GM23338 (cell line): ENCODE results near the gene PSMG4. TPM values are rescaled to one million over a fixed set of nuclear protein-coding genes. Genes with fewer than 3 reads are reported as not detected.

Source experiments
- ATAC-seq: fragments of 200-7000 bp; cut with Tn5 transposase; 3 replicates; pipeline ENCODE4 v1.9.1; 2020
- DNase-seq: peaks from one replicate; pipeline ENCODE4 v3.0.0-alpha.2; 2015; ENCODE audit warnings: low spot score
- H2AFZ ChIP-seq: fragments of 200-600 bp; sonication (generic); 2 replicates; pipeline ENCODE4 v1.8.0; 2016; ENCODE audit warnings: antibody characterized with exemption, mild to moderate bottlenecking, moderate library complexity
- H3F3A ChIP-seq: fragments of 200-600 bp; sonication (generic); replicated peaks from 2 replicates; pipeline ENCODE4 v1.8.0; 2017; ENCODE audit warnings: antibody characterized with exemption, mixed run types, low read depth
- H3K27ac ChIP-seq: fragments of 200-600 bp; sonication (generic); 2 replicates; pipeline ENCODE4 v1.6.1; 2016; ENCODE audit warnings: low read depth
- H3K27me3 ChIP-seq: fragments of 200-600 bp; sonication (generic); 2 replicates; pipeline ENCODE4 v1.8.0; 2016; ENCODE audit warnings: mild to moderate bottlenecking, mixed run types, moderate library complexity; ENCODE audit not compliant: insufficient read depth
- H3K36me3 ChIP-seq: fragments of 200-600 bp; sonication (generic); 2 replicates; pipeline ENCODE4 v1.8.0; 2016; ENCODE audit warnings: mild to moderate bottlenecking; ENCODE audit not compliant: insufficient read depth
- H3K4me1 ChIP-seq: fragments of 200-600 bp; sonication (generic); 2 replicates; pipeline ENCODE4 v1.8.0; 2016; ENCODE audit warnings: mild to moderate bottlenecking, moderate library complexity; ENCODE audit not compliant: insufficient read depth
- H3K4me2 ChIP-seq: fragments of 200-600 bp; sonication (generic); 2 replicates; pipeline ENCODE4 v1.7.1; 2017; ENCODE audit warnings: mixed run types
- H3K4me3 ChIP-seq: fragments of 200-600 bp; sonication (generic); 2 replicates; pipeline ENCODE4 v1.6.1; 2016; ENCODE audit warnings: mixed run types
- H3K79me2 ChIP-seq: fragments of 200-600 bp; sonication (generic); replicated peaks from 2 replicates; pipeline ENCODE4 v1.8.0; 2017; ENCODE audit warnings: mild to moderate bottlenecking; ENCODE audit not compliant: insufficient read depth
- H3K9me2 ChIP-seq: fragments of 200-600 bp; sonication (generic); 2 replicates; pipeline ENCODE4 v1.8.0; 2017; ENCODE audit not compliant: insufficient read depth
- H4K20me1 ChIP-seq: fragments of 200-600 bp; sonication (generic); replicated peaks from 2 replicates; pipeline ENCODE4 v1.8.0; 2017; ENCODE audit warnings: mild to moderate bottlenecking; ENCODE audit not compliant: insufficient read depth
- H3K27ac Mint-ChIP-seq: 2 replicates; pipeline ENCODE4 v1.8.0; 2020; ENCODE audit warnings: inconsistent platforms, mild to moderate bottlenecking, moderate library complexity, mixed read lengths
- H3K27me3 Mint-ChIP-seq: 3 replicates; pipeline ENCODE4 v1.8.0; 2022; ENCODE audit warnings: low read depth, mild to moderate bottlenecking, moderate library complexity, mixed read lengths, inconsistent platforms; ENCODE audit not compliant: insufficient read depth, poor library complexity
- H3K36me3 Mint-ChIP-seq: 3 replicates; pipeline ENCODE4 v1.8.0; 2021; ENCODE audit warnings: low read depth, mild to moderate bottlenecking, inconsistent platforms, moderate library complexity, mixed read lengths
- H3K4me1 Mint-ChIP-seq: 3 replicates; pipeline ENCODE4 v1.8.0; 2020; ENCODE audit warnings: mild to moderate bottlenecking, inconsistent platforms, mixed read lengths
- H3K4me3 Mint-ChIP-seq: 3 replicates; pipeline ENCODE4 v1.8.0; 2021; ENCODE audit warnings: moderate library complexity, mild to moderate bottlenecking, inconsistent platforms, mixed read lengths
- H3K9me3 Mint-ChIP-seq: 3 replicates; pipeline ENCODE4 v1.8.0; 2020; ENCODE audit warnings: moderate library complexity, mild to moderate bottlenecking, inconsistent platforms, mixed read lengths
- CREB1 ChIP-seq: fragments of 250-450 bp; sonication (Bioruptor Pico); IDR thresholded peaks from 2 replicates; pipeline ENCODE4 v1.5.0; 2020; ENCODE audit warnings: low read depth, mild to moderate bottlenecking, moderate library complexity
- EZH2 ChIP-seq: fragments of 200-600 bp; sonication (generic); IDR thresholded peaks from one replicate; pipeline ENCODE4 v1.8.0; 2017; ENCODE audit warnings: antibody characterized with exemption, mild to moderate bottlenecking, low read depth; ENCODE audit not compliant: unreplicated experiment
- EZH2phosphoT487 ChIP-seq: fragments of 200-600 bp; sonication (generic); IDR thresholded peaks from one replicate; pipeline ENCODE4 v1.8.1; 2018; ENCODE audit warnings: antibody characterized with exemption; ENCODE audit not compliant: unreplicated experiment
- JUNB ChIP-seq: IDR thresholded peaks from one replicate; pipeline ENCODE4 v1.6.1; 2016; ENCODE audit warnings: antibody characterized with exemption; ENCODE audit not compliant: unreplicated experiment
- NANOG ChIP-seq: IDR thresholded peaks from 2 replicates; pipeline ENCODE4 v1.6.1; 2016; ENCODE audit warnings: antibody characterized with exemption, borderline replicate concordance
- POLR2AphosphoS5 ChIP-seq: IDR thresholded peaks from 2 replicates; pipeline ENCODE4 v1.6.1; 2016; ENCODE audit warnings: antibody characterized with exemption, low read depth
- STAT1 ChIP-seq: IDR thresholded peaks from one replicate; pipeline ENCODE4 v1.6.1; 2016; ENCODE audit warnings: antibody characterized with exemption; ENCODE audit not compliant: unreplicated experiment
- ZNF114 ChIP-seq: fragments of 250-450 bp; sonication (Bioruptor Pico); IDR thresholded peaks from 2 replicates; pipeline ENCODE4 v1.5.0; 2020; ENCODE audit warnings: mild to moderate bottlenecking, moderate library complexity
- ZNF331 ChIP-seq: fragments of 250-450 bp; sonication (Bioruptor Pico); IDR thresholded peaks from 2 replicates; pipeline ENCODE4 v1.5.0; 2020; ENCODE audit warnings: low read depth, mild to moderate bottlenecking, moderate library complexity
- polyA plus RNA-seq: library from polyadenylated mRNA; unstranded; fragments of >200 nt; fragmentation: Nextera tagmentation; extraction: Ambion mirVana; gene quantifications from 2 replicates; pipeline ENCODE4 v1.2.1, GENCODE V29; 2016
- total RNA-seq: library from RNA; depleted of rRNA; stranded (reverse); fragments of >200 nt; shearing (Covaris generic); gene quantifications from 2 replicates; pipeline ENCODE4 v1.2.3, GENCODE V29; 2014
- TF ChIP-seq, protein P1 (sequence below): IDR thresholded peaks from one replicate; pipeline ENCODE4 v1.6.1; 2018; ENCODE audit warnings: antibody characterized with exemption; ENCODE audit not compliant: unreplicated experiment
- TF ChIP-seq, protein P2 (sequence below), 2 experiments: fragments of 200-600 bp in 1 of 2; sonication (generic) in 1 of 2; conservative IDR thresholded peaks; 2 replicates each; pipeline versions ENCODE4 v1.5.1 to v1.6.1; 2016 to 2017; ENCODE audit warnings: antibody characterized with exemption in 2 of 2, low read depth in 2 of 2, mild to moderate bottlenecking in 2 of 2, moderate library complexity in 1 of 2
- TF ChIP-seq, protein P3 (sequence below): fragments of 250-450 bp; sonication (Bioruptor Pico); IDR thresholded peaks from 2 replicates; pipeline ENCODE4 v1.5.0; 2020; ENCODE audit warnings: mild to moderate bottlenecking, moderate library complexity
- TF ChIP-seq, protein P4 (sequence below): IDR thresholded peaks from 2 replicates; pipeline ENCODE4 v1.6.1; 2016; ENCODE audit warnings: antibody characterized with exemption

The PSMG4 gene
- total and polyA plus RNA-seq, 2 experiments from 2014 or later, result 37.2 to 168 TPM

DNA sequence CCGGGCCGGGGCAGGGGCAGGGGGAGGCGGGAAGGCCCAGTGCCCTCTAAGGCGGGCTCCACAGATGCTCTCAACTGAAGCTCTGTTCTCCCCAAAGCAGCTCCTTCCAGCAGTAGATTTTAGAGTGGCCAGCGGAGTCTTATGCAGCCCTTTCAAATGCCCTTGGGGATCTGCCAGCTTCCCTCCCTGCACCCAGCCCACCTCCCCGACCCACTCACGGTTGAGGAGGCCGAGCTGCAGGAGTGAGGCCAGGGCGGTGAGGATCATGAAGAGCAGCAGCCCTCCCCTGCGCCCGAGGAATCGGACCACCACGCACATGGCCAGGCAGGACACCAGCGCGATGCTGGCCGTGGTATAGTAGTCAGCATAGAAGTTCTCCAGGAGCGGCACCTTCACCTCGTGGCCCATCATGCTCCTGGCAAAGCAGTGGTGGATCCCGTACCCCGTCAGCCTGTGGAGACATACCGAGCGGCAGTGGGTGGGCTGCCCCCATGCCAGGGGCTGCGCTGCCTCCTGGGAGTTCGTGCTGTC lies 28.0 kb downstream of the PSMG4 start (continued):
- TF ChIP-seq STAT1 (no peak), JUNB (no peak), CREB1 (CRISPR knock-in tag) (no peak), POLR2AphosphoS5 (no peak)

DNA sequence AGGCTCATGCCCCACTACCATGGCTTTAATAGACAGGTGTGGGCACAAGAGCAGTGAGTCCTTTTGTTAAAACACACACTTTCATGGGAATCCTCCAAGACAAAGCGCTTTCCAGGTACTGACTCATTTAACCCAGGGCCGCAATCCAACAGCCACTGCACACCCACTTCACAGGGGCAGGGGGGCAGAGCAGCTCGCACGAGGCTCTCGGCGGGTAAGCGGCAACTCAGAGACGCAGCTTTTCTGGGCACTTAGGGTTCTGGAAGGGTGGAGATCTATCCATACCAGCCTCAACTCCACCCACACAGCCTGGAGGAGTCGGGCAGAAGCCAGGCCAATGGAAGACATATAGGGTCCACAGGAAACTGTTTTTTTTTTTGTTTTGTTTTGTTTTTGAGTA lies 28.6 kb downstream of the PSMG4 start:
- Histone ChIP-seq H2AFZ (no peak overlapping the region), H3K27ac (no peak overlapping the region), H3F3A (peaks cover 4% of the 10 kb centered on the region; the same call in 1 of the 2 replicates), H3K4me3 (no peak overlapping the region), H3K4me1 (peaks cover 8% of the 10 kb centered on the region), H3K4me2 (no peak overlapping the region), H3K36me3 (peaks cover 4% of the 10 kb centered on the region; the same call in 1 of the 2 replicates), H4K20me1 (no peaks in the 10 kb centered on the region), H3K27me3 (no peaks in the 10 kb centered on the region), H3K9me2 (no peaks in the 10 kb centered on the region), H3K79me2 (no peaks in the 10 kb centered on the region)
- no peak for ATAC-seq
- Mint-ChIP-seq H3K27me3 (peaks cover 19% of the 10 kb centered on the region), H3K27ac (no peak overlapping the region), H3K4me1 (peaks cover 20% of the 10 kb centered on the region), H3K36me3 (peaks cover 88% of the 10 kb centered on the region), H3K4me3 (no peak overlapping the region), H3K9me3 (no peaks in the 10 kb centered on the region)
- TF ChIP-seq ZNF114 (CRISPR knock-in tag) (no peak), ZNF331 (CRISPR knock-in tag) (no peak), EZH2phosphoT487 (no peak), EZH2 (no peak), POLR2AphosphoS5 (no peak), CREB1 (CRISPR knock-in tag) (no peak), NANOG (no peak), STAT1 (no peak), JUNB (no peak)
- TF ChIP-seq, protein P1, sequence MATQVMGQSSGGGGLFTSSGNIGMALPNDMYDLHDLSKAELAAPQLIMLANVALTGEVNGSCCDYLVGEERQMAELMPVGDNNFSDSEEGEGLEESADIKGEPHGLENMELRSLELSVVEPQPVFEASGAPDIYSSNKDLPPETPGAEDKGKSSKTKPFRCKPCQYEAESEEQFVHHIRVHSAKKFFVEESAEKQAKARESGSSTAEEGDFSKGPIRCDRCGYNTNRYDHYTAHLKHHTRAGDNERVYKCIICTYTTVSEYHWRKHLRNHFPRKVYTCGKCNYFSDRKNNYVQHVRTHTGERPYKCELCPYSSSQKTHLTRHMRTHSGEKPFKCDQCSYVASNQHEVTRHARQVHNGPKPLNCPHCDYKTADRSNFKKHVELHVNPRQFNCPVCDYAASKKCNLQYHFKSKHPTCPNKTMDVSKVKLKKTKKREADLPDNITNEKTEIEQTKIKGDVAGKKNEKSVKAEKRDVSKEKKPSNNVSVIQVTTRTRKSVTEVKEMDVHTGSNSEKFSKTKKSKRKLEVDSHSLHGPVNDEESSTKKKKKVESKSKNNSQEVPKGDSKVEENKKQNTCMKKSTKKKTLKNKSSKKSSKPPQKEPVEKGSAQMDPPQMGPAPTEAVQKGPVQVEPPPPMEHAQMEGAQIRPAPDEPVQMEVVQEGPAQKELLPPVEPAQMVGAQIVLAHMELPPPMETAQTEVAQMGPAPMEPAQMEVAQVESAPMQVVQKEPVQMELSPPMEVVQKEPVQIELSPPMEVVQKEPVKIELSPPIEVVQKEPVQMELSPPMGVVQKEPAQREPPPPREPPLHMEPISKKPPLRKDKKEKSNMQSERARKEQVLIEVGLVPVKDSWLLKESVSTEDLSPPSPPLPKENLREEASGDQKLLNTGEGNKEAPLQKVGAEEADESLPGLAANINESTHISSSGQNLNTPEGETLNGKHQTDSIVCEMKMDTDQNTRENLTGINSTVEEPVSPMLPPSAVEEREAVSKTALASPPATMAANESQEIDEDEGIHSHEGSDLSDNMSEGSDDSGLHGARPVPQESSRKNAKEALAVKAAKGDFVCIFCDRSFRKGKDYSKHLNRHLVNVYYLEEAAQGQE, result no peak
- TF ChIP-seq, protein P2, sequence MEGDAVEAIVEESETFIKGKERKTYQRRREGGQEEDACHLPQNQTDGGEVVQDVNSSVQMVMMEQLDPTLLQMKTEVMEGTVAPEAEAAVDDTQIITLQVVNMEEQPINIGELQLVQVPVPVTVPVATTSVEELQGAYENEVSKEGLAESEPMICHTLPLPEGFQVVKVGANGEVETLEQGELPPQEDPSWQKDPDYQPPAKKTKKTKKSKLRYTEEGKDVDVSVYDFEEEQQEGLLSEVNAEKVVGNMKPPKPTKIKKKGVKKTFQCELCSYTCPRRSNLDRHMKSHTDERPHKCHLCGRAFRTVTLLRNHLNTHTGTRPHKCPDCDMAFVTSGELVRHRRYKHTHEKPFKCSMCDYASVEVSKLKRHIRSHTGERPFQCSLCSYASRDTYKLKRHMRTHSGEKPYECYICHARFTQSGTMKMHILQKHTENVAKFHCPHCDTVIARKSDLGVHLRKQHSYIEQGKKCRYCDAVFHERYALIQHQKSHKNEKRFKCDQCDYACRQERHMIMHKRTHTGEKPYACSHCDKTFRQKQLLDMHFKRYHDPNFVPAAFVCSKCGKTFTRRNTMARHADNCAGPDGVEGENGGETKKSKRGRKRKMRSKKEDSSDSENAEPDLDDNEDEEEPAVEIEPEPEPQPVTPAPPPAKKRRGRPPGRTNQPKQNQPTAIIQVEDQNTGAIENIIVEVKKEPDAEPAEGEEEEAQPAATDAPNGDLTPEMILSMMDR (conservative IDR thresholded peaks at IDR 0.05; ENCODE audit: low read depth in 2 of 2), result no peak
- TF ChIP-seq, protein P3, sequence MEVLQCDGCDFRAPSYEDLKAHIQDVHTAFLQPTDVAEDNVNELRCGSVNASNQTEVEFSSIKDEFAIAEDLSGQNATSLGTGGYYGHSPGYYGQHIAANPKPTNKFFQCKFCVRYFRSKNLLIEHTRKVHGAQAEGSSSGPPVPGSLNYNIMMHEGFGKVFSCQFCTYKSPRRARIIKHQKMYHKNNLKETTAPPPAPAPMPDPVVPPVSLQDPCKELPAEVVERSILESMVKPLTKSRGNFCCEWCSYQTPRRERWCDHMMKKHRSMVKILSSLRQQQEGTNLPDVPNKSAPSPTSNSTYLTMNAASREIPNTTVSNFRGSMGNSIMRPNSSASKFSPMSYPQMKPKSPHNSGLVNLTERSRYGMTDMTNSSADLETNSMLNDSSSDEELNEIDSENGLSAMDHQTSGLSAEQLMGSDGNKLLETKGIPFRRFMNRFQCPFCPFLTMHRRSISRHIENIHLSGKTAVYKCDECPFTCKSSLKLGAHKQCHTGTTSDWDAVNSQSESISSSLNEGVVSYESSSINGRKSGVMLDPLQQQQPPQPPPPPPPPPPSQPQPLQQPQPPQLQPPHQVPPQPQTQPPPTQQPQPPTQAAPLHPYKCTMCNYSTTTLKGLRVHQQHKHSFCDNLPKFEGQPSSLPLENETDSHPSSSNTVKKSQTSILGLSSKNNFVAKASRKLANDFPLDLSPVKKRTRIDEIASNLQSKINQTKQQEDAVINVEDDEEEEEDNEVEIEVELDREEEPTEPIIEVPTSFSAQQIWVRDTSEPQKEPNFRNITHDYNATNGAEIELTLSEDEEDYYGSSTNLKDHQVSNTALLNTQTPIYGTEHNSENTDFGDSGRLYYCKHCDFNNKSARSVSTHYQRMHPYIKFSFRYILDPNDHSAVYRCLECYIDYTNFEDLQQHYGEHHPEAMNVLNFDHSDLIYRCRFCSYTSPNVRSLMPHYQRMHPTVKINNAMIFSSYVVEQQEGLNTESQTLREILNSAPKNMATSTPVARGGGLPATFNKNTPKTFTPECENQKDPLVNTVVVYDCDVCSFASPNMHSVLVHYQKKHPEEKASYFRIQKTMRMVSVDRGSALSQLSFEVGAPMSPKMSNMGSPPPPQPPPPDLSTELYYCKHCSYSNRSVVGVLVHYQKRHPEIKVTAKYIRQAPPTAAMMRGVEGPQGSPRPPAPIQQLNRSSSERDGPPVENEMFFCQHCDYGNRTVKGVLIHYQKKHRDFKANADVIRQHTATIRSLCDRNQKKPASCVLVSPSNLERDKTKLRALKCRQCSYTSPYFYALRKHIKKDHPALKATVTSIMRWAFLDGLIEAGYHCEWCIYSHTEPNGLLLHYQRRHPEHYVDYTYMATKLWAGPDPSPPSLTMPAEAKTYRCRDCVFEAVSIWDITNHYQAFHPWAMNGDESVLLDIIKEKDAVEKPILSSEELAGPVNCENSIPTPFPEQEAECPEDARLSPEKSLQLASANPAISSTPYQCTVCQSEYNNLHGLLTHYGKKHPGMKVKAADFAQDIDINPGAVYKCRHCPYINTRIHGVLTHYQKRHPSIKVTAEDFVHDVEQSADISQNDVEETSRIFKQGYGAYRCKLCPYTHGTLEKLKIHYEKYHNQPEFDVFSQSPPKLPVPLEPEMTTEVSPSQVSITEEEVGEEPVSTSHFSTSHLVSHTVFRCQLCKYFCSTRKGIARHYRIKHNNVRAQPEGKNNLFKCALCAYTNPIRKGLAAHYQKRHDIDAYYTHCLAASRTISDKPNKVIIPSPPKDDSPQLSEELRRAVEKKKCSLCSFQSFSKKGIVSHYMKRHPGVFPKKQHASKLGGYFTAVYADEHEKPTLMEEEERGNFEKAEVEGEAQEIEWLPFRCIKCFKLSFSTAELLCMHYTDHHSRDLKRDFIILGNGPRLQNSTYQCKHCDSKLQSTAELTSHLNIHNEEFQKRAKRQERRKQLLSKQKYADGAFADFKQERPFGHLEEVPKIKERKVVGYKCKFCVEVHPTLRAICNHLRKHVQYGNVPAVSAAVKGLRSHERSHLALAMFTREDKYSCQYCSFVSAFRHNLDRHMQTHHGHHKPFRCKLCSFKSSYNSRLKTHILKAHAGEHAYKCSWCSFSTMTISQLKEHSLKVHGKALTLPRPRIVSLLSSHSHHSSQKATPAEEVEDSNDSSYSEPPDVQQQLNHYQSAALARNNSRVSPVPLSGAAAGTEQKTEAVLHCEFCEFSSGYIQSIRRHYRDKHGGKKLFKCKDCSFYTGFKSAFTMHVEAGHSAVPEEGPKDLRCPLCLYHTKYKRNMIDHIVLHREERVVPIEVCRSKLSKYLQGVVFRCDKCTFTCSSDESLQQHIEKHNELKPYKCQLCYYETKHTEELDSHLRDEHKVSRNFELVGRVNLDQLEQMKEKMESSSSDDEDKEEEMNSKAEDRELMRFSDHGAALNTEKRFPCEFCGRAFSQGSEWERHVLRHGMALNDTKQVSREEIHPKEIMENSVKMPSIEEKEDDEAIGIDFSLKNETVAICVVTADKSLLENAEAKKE (CRISPR knock-in tag), result no peak
- TF ChIP-seq, protein P4, sequence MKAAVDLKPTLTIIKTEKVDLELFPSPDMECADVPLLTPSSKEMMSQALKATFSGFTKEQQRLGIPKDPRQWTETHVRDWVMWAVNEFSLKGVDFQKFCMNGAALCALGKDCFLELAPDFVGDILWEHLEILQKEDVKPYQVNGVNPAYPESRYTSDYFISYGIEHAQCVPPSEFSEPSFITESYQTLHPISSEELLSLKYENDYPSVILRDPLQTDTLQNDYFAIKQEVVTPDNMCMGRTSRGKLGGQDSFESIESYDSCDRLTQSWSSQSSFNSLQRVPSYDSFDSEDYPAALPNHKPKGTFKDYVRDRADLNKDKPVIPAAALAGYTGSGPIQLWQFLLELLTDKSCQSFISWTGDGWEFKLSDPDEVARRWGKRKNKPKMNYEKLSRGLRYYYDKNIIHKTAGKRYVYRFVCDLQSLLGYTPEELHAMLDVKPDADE, result no peak
- no peak for DNase-seq
